ENCODE measurements around the gene PSG7.
A peak's percentile ranks its signal among the peaks of the same experiment; 100 is the strongest.
"Not testable (repeated sequence)": the region's sequence is repeated elsewhere in the genome, so short reads cannot be mapped to it uniquely, and the experiment has no call there.

Gene PSG7

GRCh38 chr19:42937107-42937506 lies at the start of gene PSG7:
PSG7 (minus strand) TSS chr19:42937207; CDS start chr19:42937076, 131 bp downstream.
- DNase-seq, result not testable (repeated sequence)

- DNase-seq, result no peak
Measured at GRCh38 chr19:42985588-42985987, 48.6 kb upstream of the PSG7 start.

- DNase-seq, result not testable (repeated sequence)
Measured at GRCh38 chr19:42982111-42982510, 45.1 kb upstream of the PSG7 start.

GRCh38 chr19:42971451-42971850 lies 34.4 kb upstream of the PSG7 start:
- not testable (repeated sequence) for DNase-seq

GRCh38 chr19:42965176-42965575 lies 28.2 kb upstream of the PSG7 start:
- DNase-seq, result peak; percentile 4

- DNase-seq, result no peak
Measured at GRCh38 chr19:42961119-42961518, 24.1 kb upstream of the PSG7 start.

- DNase-seq, result not testable (repeated sequence)
Measured at GRCh38 chr19:42952126-42952525, 15.1 kb upstream of the PSG7 start.

- DNase-seq, result not testable (repeated sequence)
Measured at GRCh38 chr19:42951476-42951875, 14.5 kb upstream of the PSG7 start.

GRCh38 chr19:42942187-42942789 lies 5.3 kb upstream of the PSG7 start:
- no peak for DNase-seq

- DNase-seq, result not testable (repeated sequence)
Measured at GRCh38 chr19:42934726-42935125, 2.3 kb downstream of the PSG7 start.

- not testable (repeated sequence) for DNase-seq
Measured at GRCh38 chr19:42934183-42934582, 2.8 kb downstream of the PSG7 start.

- DNase-seq, result not testable (repeated sequence)
Measured at GRCh38 chr19:42933412-42933811, 3.6 kb downstream of the PSG7 start.

- peak; percentile 67 for DNase-seq
Measured at GRCh38 chr19:42932485-42933101, 4.4 kb downstream of the PSG7 start.

GRCh38 chr19:42930214-42930613 lies 6.8 kb downstream of the PSG7 start:
- peak; percentile 26 for DNase-seq

GRCh38 chr19:42928896-42929295 lies 8.1 kb downstream of the PSG7 start:
- no peak for DNase-seq

GRCh38 chr19:42926781-42927180 lies 10.2 kb downstream of the PSG7 start:
- DNase-seq, result no peak

- DNase-seq, result peak; percentile 16
Measured at GRCh38 chr19:42923106-42923505, 13.9 kb downstream of the PSG7 start.

- DNase-seq, result not testable (repeated sequence)
Measured at GRCh38 chr19:42920971-42921370, 16.0 kb downstream of the PSG7 start.

- no peak for DNase-seq
Measured at GRCh38 chr19:42919757-42920079, 17.3 kb downstream of the PSG7 start.

- DNase-seq, result not testable (repeated sequence)
Measured at GRCh38 chr19:42919070-42919756, 17.8 kb downstream of the PSG7 start.

GRCh38 chr19:42918377-42919069 lies 18.5 kb downstream of the PSG7 start:
- not testable (repeated sequence) for DNase-seq

- not testable (repeated sequence) for DNase-seq
Measured at GRCh38 chr19:42917634-42918033, 19.4 kb downstream of the PSG7 start, which contains the start of gene PSG6. PSG6 (minus strand) TSS chr19:42917894; CDS start chr19:42917792, 102 bp downstream.

GRCh38 chr19:42916931-42917330 lies 20.1 kb downstream of the PSG7 start:
- not testable (repeated sequence) for DNase-seq

All from T1000 (cell line).